Neuronal stem cell (in vitro differentiated cells): ENCODE results near the gene HHIP.

Source experiments
- DNase-seq: peaks from one replicate; pipeline ENCODE4 v3.0.0-alpha.2; 2013; ENCODE audit warnings: low spot score
- H2AFZ ChIP-seq: one replicate; pipeline ENCODE4 v1.6.1; 2013; ENCODE audit warnings: mild to moderate bottlenecking, low read length, inconsistent platforms
- H2AK5ac ChIP-seq: 2 replicates; pipeline ENCODE4 v1.6.1; 2013; ENCODE audit warnings: low read depth, mild to moderate bottlenecking, inconsistent platforms, low read length, moderate library complexity, mixed read lengths
- H2BK120ac ChIP-seq: 2 replicates; pipeline ENCODE4 v1.6.1; 2013; ENCODE audit warnings: low read depth, mild to moderate bottlenecking, inconsistent platforms, low read length, moderate library complexity, mixed read lengths
- H2BK12ac ChIP-seq: one replicate; pipeline ENCODE4 v1.6.1; 2013; ENCODE audit warnings: low read length, inconsistent platforms
- H2BK15ac ChIP-seq: 2 replicates; pipeline ENCODE4 v1.6.1; 2013; ENCODE audit warnings: mild to moderate bottlenecking, low read length, inconsistent platforms, mixed read lengths
- H2BK5ac ChIP-seq: one replicate; pipeline ENCODE4 v1.6.1; 2013; ENCODE audit warnings: inconsistent platforms, mild to moderate bottlenecking, low read length, moderate library complexity
- H3K14ac ChIP-seq: one replicate; pipeline ENCODE4 v1.6.1; 2013; ENCODE audit warnings: low read length, inconsistent platforms
- H3K18ac ChIP-seq: 2 replicates; pipeline ENCODE4 v1.6.1; 2013; ENCODE audit warnings: low read length, inconsistent platforms
- H3K23ac ChIP-seq: 2 replicates; pipeline ENCODE4 v1.6.1; 2013; ENCODE audit warnings: low read depth, mild to moderate bottlenecking, mixed read lengths, low read length, inconsistent platforms; ENCODE audit not compliant: poor library complexity
- H3K27ac ChIP-seq: replicated peaks from 3 replicates; pipeline ENCODE4 v1.5.1; 2013; ENCODE audit warnings: low read length, inconsistent platforms
- H3K27me3 ChIP-seq, 3 experiments: 2 replicates each; pipeline ENCODE4 v1.6.1; 2013; ENCODE audit warnings: low read length in 3 of 3, mild to moderate bottlenecking in 2 of 3, inconsistent platforms in 1 of 3, low read depth in 1 of 3, mixed read lengths in 1 of 3, moderate library complexity in 1 of 3; ENCODE audit not compliant: control insufficient read depth in 3 of 3, insufficient read depth in 3 of 3
- H3K36me3 ChIP-seq, 2 donors: replicated peaks in 1 of 2; 2 replicates each; pipeline ENCODE4 v1.6.1; 2013; ENCODE audit warnings: low read length in 2 of 2; ENCODE audit not compliant: control insufficient read depth in 2 of 2, insufficient read depth in 2 of 2
- H3K4ac ChIP-seq: 2 replicates; pipeline ENCODE4 v1.6.1; 2013; ENCODE audit warnings: inconsistent platforms, mild to moderate bottlenecking, low read length, moderate library complexity
- H3K4me1 ChIP-seq, 2 donors: 1 replicate in 1 of 2; 2 replicates in 1 of 2; pipeline ENCODE4 v1.6.1; 2013; ENCODE audit warnings: low read length in 2 of 2, low read depth in 1 of 2; ENCODE audit not compliant: control insufficient read depth in 2 of 2, insufficient read depth in 1 of 2
- H3K4me2 ChIP-seq: one replicate; pipeline ENCODE4 v1.6.1; 2013; ENCODE audit warnings: mild to moderate bottlenecking, low read length, inconsistent platforms; ENCODE audit not compliant: insufficient read depth, poor library complexity, severe bottlenecking
- H3K4me3 ChIP-seq, 2 donors: 2 replicates each; pipeline ENCODE4 v1.5.1; 2013; ENCODE audit warnings: low read length in 2 of 2, mild to moderate bottlenecking in 2 of 2, inconsistent platforms in 1 of 2, moderate library complexity in 1 of 2
- H3K79me1 ChIP-seq: one replicate; pipeline ENCODE4 v1.6.1; 2013; ENCODE audit warnings: low read depth, mild to moderate bottlenecking, inconsistent platforms, low read length, moderate library complexity
- H3K9ac ChIP-seq: one replicate; pipeline ENCODE4 v1.6.1; 2013; ENCODE audit warnings: mild to moderate bottlenecking, low read depth, low read length, inconsistent platforms; ENCODE audit not compliant: poor library complexity
- H3K9me3 ChIP-seq, 2 donors: replicated peaks in 1 of 2; 2 replicates each; pipeline versions ENCODE3 to v1.6.1; 2013; ENCODE audit warnings: low read length in 2 of 2, mild to moderate bottlenecking in 2 of 2, inconsistent platforms in 1 of 2, low read depth in 1 of 2, mixed read lengths in 1 of 2, moderate library complexity in 1 of 2; ENCODE audit not compliant: control insufficient read depth in 2 of 2, insufficient read depth in 1 of 2
- H4K8ac ChIP-seq: one replicate; pipeline ENCODE4 v1.6.1; 2013; ENCODE audit warnings: low read depth, mild to moderate bottlenecking, inconsistent platforms, low read length, moderate library complexity
- H4K91ac ChIP-seq: one replicate; pipeline ENCODE4 v1.6.1; 2013; ENCODE audit warnings: low read length, low read depth, mild to moderate bottlenecking, inconsistent platforms; ENCODE audit not compliant: poor library complexity
- WGBS, 2 donors: extraction: QIAGEN DNeasy Blood & Tissue Kit; methylation state at CpG; one replicate each; pipeline ENCODE4 v1.1.7; 2013; ENCODE audit warnings: missing lambda C conversion rate in 2 of 2, mixed read lengths in 1 of 2; ENCODE audit not compliant: insufficient read length in 2 of 2, insufficient replicate concordance in 1 of 2; ENCODE audit errors: extremely low coverage in 2 of 2; 5-methylcytosine and 5-hydroxymethylcytosine counted together

HHIP gene

DNA sequence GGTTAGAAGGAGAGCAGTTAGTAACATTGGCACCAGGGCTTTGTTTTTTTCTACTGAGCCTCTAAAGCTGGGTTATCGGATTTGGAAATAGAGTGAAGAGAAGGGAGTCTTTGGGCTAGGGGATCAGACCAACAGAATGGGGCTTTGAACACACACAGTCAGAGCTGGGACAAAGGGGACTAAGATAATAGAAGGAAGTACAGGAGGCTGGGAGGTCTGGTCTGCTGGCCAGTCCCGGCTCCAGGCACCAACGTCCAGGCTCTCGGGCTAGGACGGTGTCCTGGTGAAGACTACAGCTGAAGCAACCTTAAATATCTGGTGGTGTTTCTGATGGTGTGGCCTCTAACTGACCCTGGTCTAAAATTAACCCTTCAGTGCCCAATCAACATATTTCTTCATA, 57.5 kb downstream of the HHIP start:
- Histone ChIP-seq H3K4me3 (no peak overlapping the region), H3K4me1 (peaks cover 0 to 9% of the 10 kb centered on the region in 2 donors), H3K36me3 (no peaks in the 10 kb centered on the region), H3K9me3 (no peaks in the 10 kb centered on the region), H3K9ac (no peak overlapping the region), H3K18ac (no peak overlapping the region), H2BK12ac (no peak overlapping the region), H2BK15ac (no peak overlapping the region), H3K27me3 (no peaks in the 10 kb centered on the region), H3K23ac (no peak overlapping the region), H3K27ac (no peak overlapping the region), H4K8ac (no peak overlapping the region), H3K79me1 (no peaks in the 10 kb centered on the region), H3K4me2 (no peak overlapping the region), H2AFZ (no peak overlapping the region), H3K4ac (no peak overlapping the region), H2BK120ac (no peak overlapping the region), H3K14ac (no peak overlapping the region), H2AK5ac (no peak overlapping the region), H2BK5ac (no peak overlapping the region), H4K91ac (no peak overlapping the region)
- DNase-seq: no peak
- WGBS, 2 donors: no CpG with 5 or more reads among the region's 5 CpGs

DNA sequence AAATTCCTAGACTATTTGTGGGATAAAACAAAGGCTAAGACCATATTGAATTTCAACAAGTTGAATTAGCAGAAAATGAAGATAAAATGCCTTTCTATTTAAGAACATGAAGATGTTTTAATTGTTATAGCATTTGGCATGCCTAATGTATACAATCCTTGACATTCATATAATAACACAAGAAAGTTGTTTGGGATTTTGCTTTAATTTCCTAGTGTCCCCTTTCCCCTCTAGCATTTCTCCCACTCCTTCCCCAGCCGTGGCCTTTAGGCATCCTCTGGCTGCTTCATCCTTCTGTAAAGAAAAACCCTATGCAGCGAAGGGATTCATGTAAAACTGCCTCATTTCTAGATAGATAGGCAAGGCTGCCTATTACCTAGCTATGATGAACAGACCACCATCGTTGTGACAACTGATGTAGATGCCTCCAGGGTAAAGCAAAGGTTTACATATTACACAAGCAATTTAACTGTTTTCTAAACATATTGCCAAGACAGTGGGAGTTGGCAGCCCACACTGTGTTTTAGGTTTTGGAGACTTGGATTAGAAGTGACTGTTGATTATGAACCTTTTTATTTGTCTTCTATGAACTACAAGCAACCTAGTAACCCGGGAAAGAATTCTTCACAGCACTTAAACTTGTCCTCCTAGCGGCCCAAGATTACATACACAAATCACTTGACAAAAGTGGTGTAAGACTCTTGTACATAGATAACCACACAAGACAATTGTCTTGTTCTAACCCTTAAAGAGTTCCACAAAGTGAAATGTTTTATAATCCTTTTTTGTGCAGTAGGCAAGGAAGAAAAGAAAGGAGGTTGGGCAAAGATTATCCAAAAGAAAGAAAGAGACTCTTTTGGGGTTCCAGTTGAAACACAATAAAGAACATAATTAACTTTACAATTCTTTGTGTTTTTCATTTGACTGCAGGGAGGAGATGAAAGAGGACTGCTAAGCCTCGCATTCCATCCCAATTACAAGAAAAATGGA, 59.9 kb downstream of the HHIP start:
- Histone ChIP-seq H2BK120ac (no peak overlapping the region), H3K27ac (no peak overlapping the region), H3K4me3 (no peak overlapping the region), H3K23ac (no peak overlapping the region), H2BK15ac (no peak overlapping the region), H4K8ac (no peak overlapping the region), H3K18ac (no peak overlapping the region), H3K9me3 (no peaks in the 10 kb centered on the region), H3K4me1 (peaks cover 0 to 13% of the 10 kb centered on the region in 2 donors), H3K4me2 (no peak overlapping the region), H2AK5ac (no peak overlapping the region), H3K14ac (no peak overlapping the region), H3K9ac (no peak overlapping the region), H3K36me3 (no peaks in the 10 kb centered on the region), H3K79me1 (no peaks in the 10 kb centered on the region), H3K4ac (no peak overlapping the region), H2BK5ac (no peak overlapping the region), H3K27me3 (no peaks in the 10 kb centered on the region), H4K91ac (no peak overlapping the region), H2AFZ (no peak overlapping the region), H2BK12ac (no peak overlapping the region)
- no CpG with 5 or more reads among the region's 6 CpGs for WGBS, 2 donors
- peak; percentile 5 for DNase-seq

DNA sequence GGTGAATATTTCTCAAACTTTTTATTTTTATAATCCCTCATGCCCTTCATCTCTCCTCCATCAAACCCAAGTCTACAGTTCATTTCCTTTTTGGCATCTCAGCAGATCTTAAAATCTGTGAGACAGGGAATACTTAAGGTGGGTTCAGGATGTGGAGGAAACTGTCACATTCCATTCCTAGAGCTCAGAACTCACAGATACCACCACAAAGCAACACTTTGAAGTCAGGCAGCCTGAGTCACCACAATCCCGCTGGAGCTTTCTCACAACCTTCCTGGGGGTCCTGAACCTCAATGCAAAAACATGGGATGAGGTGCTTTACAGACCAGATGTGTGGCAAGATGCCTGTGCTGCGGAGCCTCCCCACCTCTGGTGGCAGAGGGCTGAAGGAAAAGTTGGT, 63.2 kb downstream of the HHIP start:
- H3K79me1 ChIP-seq: no peaks in the 10 kb centered on the region
- H3K4me1 ChIP-seq: peaks cover 0 to 10% of the 10 kb centered on the region in 2 donors
- H2AFZ ChIP-seq: no peak overlapping the region
- no peaks in the 10 kb centered on the region for H3K36me3 ChIP-seq
- H3K27ac ChIP-seq: no peak overlapping the region
- DNase-seq: no peak
- H2BK5ac ChIP-seq: no peak overlapping the region
- no peak overlapping the region for H3K18ac ChIP-seq
- no peak overlapping the region for H3K9ac ChIP-seq
- no peak overlapping the region for H4K91ac ChIP-seq
- no peak overlapping the region for H4K8ac ChIP-seq
- no peak overlapping the region for H2AK5ac ChIP-seq
- no peak overlapping the region for H2BK15ac ChIP-seq
- H2BK120ac ChIP-seq: no peak overlapping the region
- H3K4me3 ChIP-seq: no peak overlapping the region
- no peaks in the 10 kb centered on the region for H3K27me3 ChIP-seq
- no CpG with 5 or more reads among the region's 2 CpGs for WGBS, 2 donors
- H3K9me3 ChIP-seq: no peaks in the 10 kb centered on the region
- no peak overlapping the region for H3K23ac ChIP-seq
- H3K4me2 ChIP-seq: no peak overlapping the region
- H3K4ac ChIP-seq: no peak overlapping the region
- no peak overlapping the region for H2BK12ac ChIP-seq
- H3K14ac ChIP-seq: no peak overlapping the region

DNA sequence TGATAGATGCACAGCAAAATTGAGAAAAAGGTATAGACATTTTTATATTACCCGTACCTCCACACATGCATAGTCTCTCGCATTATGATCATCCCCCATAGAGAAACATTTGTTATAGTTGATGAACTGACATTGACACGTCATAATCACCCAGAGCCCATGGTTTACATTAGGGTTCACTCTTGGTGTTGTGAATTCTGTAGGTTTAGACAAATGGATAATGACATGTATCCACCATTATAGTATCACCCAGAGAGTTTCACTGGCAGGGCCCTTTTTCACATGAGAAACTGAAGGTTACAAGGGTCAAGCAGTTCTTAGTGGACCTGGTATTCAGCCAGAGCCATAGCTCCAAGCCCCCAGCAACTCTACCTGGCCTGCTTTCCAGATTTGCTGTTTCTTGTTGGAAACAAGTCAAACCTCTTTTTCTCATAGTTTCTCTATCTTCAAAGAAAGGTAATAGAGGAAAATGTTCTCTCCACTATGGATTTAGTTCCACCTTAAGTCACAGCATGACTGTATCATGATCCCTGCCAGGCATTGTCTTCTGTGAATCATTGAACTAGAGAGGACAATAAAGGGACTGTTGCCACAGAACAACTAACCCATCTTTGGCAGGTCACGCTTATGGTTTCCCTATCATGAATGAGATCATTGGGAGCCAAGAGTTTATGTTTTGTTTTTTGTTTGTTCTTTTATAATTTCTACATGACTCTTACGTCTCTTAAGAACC, 64.0 kb downstream of the HHIP start:
- Histone ChIP-seq H3K4me2 (no peak overlapping the region), H4K91ac (no peak overlapping the region), H2BK12ac (no peak overlapping the region), H2BK15ac (no peak overlapping the region), H2BK120ac (no peak overlapping the region), H3K14ac (no peak overlapping the region), H3K79me1 (no peaks in the 10 kb centered on the region), H2AFZ (no peak overlapping the region), H3K4ac (no peak overlapping the region), H3K18ac (no peak overlapping the region), H2BK5ac (no peak overlapping the region), H3K4me3 (no peak overlapping the region), H3K27ac (no peak overlapping the region), H4K8ac (no peak overlapping the region), H3K9ac (no peak overlapping the region), H3K27me3 (no peaks in the 10 kb centered on the region), H3K9me3 (no peaks in the 10 kb centered on the region), H3K23ac (no peak overlapping the region), H3K4me1 (peaks cover 0 to 10% of the 10 kb centered on the region in 2 donors), H2AK5ac (no peak overlapping the region), H3K36me3 (no peaks in the 10 kb centered on the region)
- no CpG with 5 or more reads among the region's 5 CpGs for WGBS, 2 donors
- DNase-seq: no peak
